HS-27A (cell line): ENCODE measurements around the gene AUTS2.

ENCODE experiments used
- DNase-seq: peaks from one replicate; pipeline ENCODE4 v3.0.0-alpha.2; 2012; ENCODE audit warnings: low read depth, missing footprints

AUTS2 gene

GRCh38 chr7:70188901-70189650 is 590.8 kb downstream of the AUTS2 start:
- DNase-seq: no peak

DNA sequence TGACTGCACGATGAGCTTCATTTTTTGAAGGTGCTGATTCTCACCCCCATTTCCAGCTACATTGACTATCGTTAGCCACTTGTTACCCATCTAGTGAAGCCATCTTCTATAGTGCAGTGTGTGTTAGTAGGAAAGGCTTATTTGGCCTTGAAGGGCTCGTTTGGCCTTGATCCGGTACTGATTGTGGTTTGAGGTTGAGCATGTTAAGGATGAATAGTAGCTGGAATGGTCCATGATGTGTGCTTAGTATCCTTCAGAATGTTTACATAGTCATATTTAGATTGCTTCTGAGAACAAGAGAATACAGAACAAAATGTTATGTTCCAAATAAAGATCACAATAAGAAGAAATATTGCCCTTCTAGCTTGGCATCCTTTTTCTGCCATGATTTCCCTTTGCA is 591.5 kb downstream of the AUTS2 start:
- DNase-seq: no peak

DNA sequence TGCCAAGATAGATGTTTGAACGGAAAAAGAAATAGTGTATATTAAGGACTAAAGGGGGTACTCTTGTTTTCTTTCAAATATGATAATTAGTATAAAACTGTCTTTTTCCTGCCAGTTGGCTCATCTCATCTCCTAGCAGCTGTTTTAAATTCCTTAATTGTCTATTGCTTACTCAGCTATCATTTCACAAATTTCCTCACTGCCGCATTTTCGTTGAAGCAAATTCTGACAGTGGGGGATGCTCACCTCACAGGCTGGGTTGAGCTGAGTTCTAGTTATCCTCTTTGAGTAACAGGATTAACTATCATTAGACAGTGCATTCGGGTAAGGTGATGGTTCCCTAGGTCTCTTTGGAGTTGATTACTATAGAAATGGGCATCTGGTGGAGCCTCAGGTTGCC is 592.0 kb downstream of the AUTS2 start:
- no peak for DNase-seq

DNA sequence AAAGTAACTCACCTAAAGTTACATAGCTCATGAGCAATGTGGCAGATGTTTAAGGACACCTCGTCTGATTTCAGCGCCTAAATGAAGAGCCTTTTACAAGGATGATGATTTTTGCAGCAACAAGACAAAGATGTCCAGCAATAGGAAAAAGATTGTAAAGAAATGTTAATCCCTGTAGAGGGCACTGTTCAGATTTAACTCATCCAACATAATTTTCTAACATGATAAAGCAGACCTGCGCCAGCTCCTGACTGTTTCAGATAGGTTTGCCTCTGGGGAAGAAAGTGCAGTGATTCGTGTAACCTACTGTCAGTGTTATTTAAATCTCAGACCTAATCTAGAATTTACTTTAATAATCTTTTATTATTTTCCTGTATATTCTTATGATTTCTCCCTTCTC is 595.2 kb downstream of the AUTS2 start:
- no peak for DNase-seq

DNA sequence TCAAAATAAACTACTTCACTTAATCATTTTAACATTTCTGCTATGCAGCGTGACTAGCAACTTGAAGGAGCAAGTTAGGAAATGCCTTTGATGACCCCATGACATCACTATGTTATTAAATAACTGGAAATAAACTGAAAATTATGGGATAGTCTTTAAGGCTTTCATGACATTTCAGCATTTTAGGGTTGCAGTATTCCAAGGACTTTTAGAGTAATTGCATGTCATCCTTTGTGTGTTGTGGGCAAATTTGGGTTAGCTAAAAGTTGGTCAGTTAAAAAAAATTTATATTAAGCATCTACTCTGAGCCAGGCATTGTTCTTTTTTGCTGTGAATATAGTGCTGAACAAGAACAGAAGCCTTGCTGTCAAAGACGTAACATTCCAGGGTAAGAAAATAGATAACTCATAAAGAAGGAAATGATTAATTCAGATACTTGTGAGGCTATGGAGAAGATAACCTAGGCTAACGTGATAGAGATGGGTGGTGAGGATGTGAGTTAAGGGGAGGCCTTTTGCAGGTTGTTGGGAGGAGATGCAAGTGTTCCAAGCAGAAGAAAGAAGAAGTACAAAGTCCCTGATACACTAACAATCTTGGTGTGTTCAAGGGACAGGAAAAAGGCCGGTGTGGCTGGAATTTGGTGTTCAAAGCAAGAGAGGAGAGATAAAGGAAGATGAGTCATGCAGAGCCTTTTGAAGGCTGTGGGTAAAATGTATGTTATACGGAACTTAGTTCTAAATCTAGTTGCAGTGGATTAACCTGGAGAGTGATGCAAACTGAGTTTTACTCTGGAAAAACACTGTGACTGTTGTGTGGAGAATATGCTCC is 610.2 kb downstream of the AUTS2 start:
- DNase-seq: no peak

DNA sequence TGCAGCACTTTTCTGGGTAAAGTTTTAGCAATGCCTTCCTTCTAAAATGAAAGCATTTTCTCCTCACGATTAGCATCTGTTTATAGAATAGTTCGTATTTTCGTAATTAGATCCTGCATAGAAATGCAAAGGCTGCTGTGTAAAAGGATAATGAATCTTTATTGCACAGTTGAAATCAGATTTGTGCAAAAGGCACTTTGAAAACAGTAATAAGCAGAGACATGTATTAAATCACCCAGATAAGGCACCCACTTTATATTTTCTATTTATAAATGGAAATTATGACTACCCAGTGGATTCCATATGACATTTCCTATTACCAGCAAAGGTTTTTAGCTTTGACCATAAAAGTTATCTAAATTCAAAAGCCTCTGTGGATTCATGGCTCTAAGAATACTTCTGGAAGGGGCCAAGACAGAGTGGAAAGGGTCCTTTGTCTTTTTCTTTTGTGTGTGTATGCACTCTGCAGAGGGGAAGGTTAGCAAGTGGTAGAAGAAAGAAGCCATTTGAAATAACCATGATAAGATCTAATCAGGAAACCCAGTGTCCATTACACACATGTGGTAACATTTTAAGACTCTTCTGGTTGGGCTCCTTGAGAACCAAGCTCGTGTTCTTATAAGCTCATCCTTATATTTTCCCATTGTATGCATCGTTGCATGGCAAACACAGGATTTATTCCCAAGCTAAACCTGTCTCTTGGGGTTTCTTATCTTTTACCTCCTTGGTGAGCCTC is 612.1 kb downstream of the AUTS2 start:
- DNase-seq: no peak

- DNase-seq: no peak
Measured at GRCh38 chr7:70210936-70211310, 612.6 kb downstream of the AUTS2 start.

- no peak for DNase-seq
Measured at GRCh38 chr7:70212281-70212680, 614.0 kb downstream of the AUTS2 start.

- no peak for DNase-seq
Measured at GRCh38 chr7:70214071-70214470, 615.8 kb downstream of the AUTS2 start.

DNA sequence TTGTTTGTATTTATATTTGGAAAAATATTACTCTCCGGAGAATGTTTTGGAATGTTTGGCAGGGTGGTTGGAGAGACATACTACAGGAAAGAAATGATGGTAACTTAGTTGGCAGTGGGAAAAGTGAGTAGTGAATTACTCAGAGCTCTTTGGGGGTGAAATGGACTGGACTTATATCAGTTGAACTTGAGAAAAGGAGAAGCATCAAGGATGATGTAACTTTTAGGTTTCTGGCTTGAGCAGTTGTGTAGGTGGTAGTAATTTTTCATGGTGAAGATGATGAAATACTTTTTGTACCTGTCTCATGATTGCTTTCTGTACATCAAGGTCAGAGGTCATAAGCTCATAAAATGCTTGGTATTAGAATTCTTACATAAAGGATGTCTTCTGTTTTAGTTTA is 617.2 kb downstream of the AUTS2 start:
- DNase-seq: no peak

- DNase-seq: no peak
Measured at GRCh38 chr7:70217571-70217970, 619.3 kb downstream of the AUTS2 start.

DNA sequence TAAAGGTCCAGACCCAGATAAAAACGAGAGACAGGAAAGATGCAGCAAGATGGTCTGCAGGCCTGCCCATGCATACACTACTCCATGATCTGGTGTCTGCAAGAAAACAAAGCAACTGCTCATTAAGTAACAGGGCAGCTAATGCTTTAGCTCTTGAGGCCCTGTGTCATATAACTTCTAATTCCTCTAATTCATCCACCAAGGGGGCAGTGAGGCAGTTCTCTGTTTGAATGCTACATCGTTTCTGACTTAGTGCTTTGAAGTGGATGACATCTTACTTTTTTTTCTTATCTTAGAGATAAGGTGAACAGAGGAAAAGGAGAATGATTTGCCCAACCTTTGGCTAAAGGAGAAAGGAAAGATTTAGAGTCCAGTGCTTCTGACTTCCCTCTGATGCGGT is 619.7 kb downstream of the AUTS2 start:
- no peak for DNase-seq

DNA sequence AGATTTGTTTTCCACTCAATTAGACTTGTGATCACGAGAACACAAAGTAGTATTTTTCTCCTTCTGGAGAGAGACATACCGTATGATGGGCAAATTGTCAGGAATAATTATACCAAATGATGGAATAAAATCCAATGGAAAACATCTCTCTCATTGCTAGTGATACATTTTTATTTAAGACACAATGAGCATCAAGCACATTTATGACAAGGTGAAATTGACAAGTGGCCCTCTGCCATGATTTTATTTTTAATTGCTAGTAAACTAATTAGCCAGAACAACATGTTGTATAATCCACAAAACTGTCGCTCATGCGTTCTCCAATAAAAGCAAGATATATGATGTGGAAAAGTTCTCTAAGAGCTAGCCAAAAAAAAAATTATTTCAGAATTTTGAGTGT is 620.8 kb downstream of the AUTS2 start:
- no peak for DNase-seq

DNA sequence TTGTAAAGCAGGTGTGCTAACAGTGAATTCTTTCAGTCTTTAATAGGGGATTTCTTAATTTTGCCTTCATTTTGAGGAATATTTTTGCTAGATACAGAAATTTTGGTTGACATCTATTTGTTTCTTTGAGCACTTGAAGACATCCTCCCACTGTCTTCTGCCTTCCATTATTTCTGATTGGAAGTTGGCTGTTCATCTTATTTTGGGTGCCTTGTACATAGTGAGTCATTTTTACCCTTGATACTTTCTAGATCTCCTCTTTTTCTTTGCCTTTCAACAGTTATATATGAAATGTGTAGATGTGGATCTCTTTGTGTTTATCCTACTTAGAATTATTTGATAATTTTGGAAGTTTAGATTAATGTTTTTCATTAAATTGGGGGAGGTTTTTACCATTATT is 631.0 kb downstream of the AUTS2 start:
- no peak for DNase-seq

DNA sequence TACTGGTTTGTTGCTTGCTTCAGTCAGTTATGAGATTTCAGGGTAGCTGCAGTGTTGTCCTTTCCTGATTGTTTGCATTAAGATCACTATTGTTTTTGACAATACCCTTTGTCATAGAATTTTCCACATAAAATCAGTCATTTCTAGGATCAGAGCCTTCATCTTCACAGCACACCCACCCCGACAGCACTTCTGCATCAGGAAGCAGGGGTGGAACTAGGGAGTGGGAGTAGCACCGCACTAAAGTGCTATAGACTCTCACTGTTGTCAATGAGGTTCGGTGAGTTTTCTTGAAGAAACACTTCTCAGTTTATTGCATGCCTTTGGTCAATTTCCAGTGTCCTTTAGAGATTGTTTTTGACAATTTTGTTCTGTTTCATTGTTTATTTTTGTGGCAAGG is 632.5 kb downstream of the AUTS2 start:
- DNase-seq: no peak

DNA sequence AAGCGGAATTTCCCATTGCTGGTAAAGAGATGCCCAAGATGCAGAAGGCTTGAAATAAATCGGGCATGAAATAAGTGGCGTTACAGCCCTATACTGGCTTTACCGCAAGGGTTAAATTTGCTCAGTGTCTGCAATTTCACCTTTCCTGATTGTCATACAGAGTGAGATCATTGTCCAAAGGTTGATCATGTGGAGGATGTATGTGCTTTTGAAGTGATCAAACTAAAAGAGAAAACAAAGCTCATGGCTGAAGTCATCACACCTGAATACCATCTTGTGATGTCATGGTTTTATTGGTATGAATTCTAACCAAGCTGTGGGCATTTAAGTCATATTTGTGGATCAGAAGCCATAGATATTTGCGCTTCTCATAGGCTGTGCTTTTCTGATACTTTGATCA is 635.5 kb downstream of the AUTS2 start:
- no peak for DNase-seq

GRCh38 chr7:70237256-70237655 is 639.0 kb downstream of the AUTS2 start:
- DNase-seq: no peak

- DNase-seq: no peak
Measured at GRCh38 chr7:70237831-70238575, 639.7 kb downstream of the AUTS2 start.

DNA sequence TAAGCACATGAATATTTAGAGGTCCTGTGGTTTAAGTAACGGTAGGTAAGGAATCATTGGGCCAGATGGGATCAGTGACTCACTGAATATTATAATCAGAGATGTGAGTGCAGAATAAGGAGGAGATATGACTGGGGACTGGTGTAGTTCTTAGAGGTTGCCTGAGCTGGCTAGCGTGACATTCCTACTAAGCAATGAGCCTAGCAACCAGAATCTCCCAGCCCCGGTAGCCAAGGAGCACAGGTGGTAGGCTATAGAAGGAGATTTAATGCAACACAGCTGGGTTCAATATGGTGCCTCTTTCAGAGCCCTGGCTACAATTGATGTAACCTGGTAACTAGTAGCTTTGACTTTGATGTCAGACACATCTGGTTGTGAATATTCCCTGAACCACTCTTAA is 641.6 kb downstream of the AUTS2 start:
- no peak for DNase-seq

DNA sequence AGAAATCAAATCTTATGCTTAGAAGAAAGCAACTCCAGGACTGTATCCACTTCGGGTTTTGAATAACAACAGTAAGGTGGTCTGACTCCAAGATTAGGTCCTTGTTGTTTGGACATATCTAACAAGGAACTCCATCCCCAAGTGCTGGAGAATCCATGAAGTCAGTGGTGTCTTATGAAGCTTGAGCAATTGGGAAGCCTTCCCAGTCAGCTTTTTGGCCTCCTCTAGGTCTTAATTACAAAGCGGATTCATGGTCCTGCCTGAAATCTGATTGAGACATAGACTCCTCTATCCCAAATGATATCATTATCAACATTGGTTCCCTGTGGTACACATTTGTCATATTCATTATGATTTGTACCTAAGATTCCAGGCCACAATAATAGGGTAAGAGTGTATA is 642.6 kb downstream of the AUTS2 start:
- no peak for DNase-seq

DNA sequence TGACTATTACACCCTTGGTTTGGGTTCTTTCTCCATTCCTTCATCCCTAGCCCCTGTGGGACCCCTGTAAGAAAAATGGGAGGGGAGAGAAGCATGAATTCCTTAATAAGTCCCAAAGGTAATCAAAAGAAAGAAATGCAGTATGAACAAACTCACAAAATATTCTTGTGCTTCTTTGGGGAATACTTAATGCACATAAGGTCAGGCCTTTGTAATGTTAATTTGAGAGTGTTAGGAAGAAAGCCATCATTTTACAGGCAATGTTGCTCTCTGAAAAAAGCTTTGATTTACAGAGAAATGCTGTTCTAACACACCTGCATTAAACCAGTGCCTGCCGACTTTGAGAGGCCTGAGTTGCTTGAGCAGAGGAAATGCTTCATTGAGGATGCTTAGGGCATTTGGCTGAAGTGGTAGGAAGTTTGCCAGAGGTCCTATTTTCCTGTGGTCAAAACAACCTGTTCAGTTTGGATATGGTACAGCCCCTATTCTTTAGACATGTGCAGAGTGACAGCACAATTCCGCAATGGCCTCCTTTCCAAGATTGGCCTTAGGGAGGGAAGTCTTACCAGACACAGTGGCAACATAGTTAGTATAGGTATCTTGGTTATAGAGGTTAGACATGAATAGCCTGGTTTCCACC is 643.4 kb downstream of the AUTS2 start:
- no peak for DNase-seq

DNA sequence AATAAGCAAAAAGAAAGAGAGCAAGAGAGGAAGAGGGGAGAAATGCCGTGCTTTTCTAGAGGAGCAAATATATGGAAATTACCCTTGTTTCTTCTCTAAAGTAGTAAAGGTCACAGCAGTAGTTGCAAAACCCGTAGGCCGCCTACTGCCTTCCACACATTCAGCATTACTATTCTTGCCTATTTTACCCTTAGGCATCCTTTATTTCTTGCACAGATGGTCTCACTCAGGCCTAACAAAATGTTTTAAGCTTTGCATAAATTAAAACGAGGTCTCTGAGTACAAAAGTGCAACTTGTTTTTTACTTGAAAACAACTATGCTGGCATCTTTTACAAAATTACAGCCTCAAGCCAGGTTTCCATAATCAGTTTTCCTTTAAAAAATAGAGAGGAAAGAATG is 644.6 kb downstream of the AUTS2 start:
- DNase-seq: no peak
